Sigmoid colon (tissue), 7 donors: ENCODE results near the gene BTBD9. TPM values are rescaled to one million over a fixed set of nuclear protein-coding genes. Genes with fewer than 3 reads are reported as not detected.
A peak's percentile ranks its signal among the peaks of the same experiment; 100 is the strongest.

Experiments
- DNase-seq: peaks from one replicate; pipeline ENCODE4 v3.0.0-alpha.2; 2019
- H3K27ac ChIP-seq, 4 donors: fragments of 200-600 bp; sonication (generic); one replicate each; pipeline ENCODE4 v1.5.1; 2016 to 2019; ENCODE audit warnings: mild to moderate bottlenecking in 1 of 4
- H3K27me3 ChIP-seq, 3 donors: fragments of 200-600 bp; sonication (generic); one replicate each; pipeline ENCODE4 v1.5.1; 2019; ENCODE audit warnings: mild to moderate bottlenecking in 1 of 3
- H3K36me3 ChIP-seq, 4 donors: fragments of 200-600 bp; sonication (generic); one replicate each; pipeline ENCODE4 v1.5.1; 2016 to 2019
- H3K4me1 ChIP-seq, 4 donors: fragments of 200-600 bp; sonication (generic); one replicate each; pipeline ENCODE4 v1.5.1; 2017 to 2019
- H3K4me3 ChIP-seq, 4 donors: fragments of 200-600 bp; sonication (generic); one replicate each; pipeline ENCODE4 v1.5.1; 2017 to 2019; ENCODE audit warnings: mild to moderate bottlenecking in 2 of 4, moderate library complexity in 1 of 4
- H3K9me3 ChIP-seq, 4 donors: fragments of 200-600 bp in 3 of 4; sonication (generic) in 3 of 4; one replicate each; pipeline versions ENCODE4 v1.5.1 to v1.6.1; 2013 to 2019
- EP300 ChIP-seq, 4 donors: sonication (generic); formaldehyde crosslinking; IDR thresholded peaks; one replicate each; pipeline ENCODE4 v1.6.1; 2017; ENCODE audit warnings: antibody characterized with exemption in 4 of 4
- POLR2A ChIP-seq, 2 donors: fragments of 450-650 bp; IDR thresholded peaks; one replicate each; pipeline ENCODE4 v1.6.1; 2016; ENCODE audit warnings: antibody characterized with exemption in 2 of 2, mild to moderate bottlenecking in 2 of 2, moderate library complexity in 2 of 2
- POLR2AphosphoS5 ChIP-seq, 4 donors: sonication (generic); formaldehyde crosslinking; IDR thresholded peaks; one replicate each; pipeline ENCODE4 v1.6.1; 2017; ENCODE audit warnings: antibody characterized with exemption in 4 of 4
- WGBS, 2 donors: extraction: QIAGEN DNeasy Blood & Tissue Kit; methylation state at CpG; one replicate each; pipeline ENCODE4 v1.1.7; 2013; 5-methylcytosine and 5-hydroxymethylcytosine counted together
- intact Hi-C: fragments of 100-400 bp; cut with DNase I; formaldehyde crosslinking; loops from one replicate; pipeline ENCODE4 v1.15.1; 2023
- polyA plus RNA-seq, 3 donors: library from polyadenylated mRNA; stranded (reverse); fragments of 200-250 nt; gene quantifications; one replicate each; pipeline ENCODE4 v1.2.3, GENCODE V29; 2013
- total RNA-seq, 4 donors: library from RNA; depleted of rRNA; stranded (reverse); fragments of >200 nt; gene quantifications; one replicate each; pipeline ENCODE4 v1.1.0, GENCODE V29; 2016
- TF ChIP-seq, protein P1 (sequence below), 4 experiments: fragments of 450-650 bp in 3 of 4; fragments of 200-600 bp in 1 of 4; IDR thresholded peaks; one replicate each; pipeline ENCODE4 v1.5.1; 2016 to 2019; ENCODE audit warnings: antibody characterized with exemption in 4 of 4, mild to moderate bottlenecking in 3 of 4, moderate library complexity in 2 of 4
- donor health status: healthy with polysubstance abuse.
- donor health status: Bipolar disorder and iron deficiency.
- donor health status: healthy.

The BTBD9 gene
- total and polyA plus RNA-seq, 7 donors, result 3.6 to 20.8 (median 10.5) TPM

DNA sequence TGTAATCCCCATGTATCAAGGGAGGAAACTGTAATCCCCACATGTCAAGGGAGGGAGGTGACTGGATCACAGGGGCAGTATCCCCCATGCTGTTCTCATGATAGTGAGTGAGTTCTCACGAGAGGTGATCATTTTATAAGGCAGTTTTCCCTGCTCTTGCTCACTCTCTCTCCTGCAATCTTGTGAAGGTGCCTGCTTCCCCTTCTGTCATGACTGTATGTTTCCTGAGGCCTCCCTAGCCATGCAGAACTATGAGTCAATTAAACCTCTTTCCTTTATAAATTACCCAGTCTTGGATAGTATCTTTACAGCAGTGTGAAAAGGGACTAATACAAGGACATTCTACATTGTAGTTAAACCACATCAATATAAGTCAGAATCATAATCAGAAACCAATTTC, 112.4 kb downstream of the BTBD9 start:
- no peaks in the 10 kb centered on the region for H3K9me3 ChIP-seq
- WGBS, 2 donors, result 90 to 98% methylated on average over 1 of the region's 1 CpG
- peaks cover 0 to 8% (median 6%) of the 10 kb centered on the region in 4 donors for H3K4me1 ChIP-seq
- no peak overlapping the region for H3K27ac ChIP-seq
- H3K36me3 ChIP-seq, result no peaks in the 10 kb centered on the region
- no peaks in the 10 kb centered on the region for H3K27me3 ChIP-seq
- intact Hi-C loops, result no loop called here
- DNase-seq, result no peak
- no peak for TF ChIP-seq POLR2AphosphoS5 (IDR thresholded peaks at IDR 0.05)
- no peak for TF ChIP-seq EP300 (IDR thresholded peaks at IDR 0.05)
- TF ChIP-seq, protein P1, sequence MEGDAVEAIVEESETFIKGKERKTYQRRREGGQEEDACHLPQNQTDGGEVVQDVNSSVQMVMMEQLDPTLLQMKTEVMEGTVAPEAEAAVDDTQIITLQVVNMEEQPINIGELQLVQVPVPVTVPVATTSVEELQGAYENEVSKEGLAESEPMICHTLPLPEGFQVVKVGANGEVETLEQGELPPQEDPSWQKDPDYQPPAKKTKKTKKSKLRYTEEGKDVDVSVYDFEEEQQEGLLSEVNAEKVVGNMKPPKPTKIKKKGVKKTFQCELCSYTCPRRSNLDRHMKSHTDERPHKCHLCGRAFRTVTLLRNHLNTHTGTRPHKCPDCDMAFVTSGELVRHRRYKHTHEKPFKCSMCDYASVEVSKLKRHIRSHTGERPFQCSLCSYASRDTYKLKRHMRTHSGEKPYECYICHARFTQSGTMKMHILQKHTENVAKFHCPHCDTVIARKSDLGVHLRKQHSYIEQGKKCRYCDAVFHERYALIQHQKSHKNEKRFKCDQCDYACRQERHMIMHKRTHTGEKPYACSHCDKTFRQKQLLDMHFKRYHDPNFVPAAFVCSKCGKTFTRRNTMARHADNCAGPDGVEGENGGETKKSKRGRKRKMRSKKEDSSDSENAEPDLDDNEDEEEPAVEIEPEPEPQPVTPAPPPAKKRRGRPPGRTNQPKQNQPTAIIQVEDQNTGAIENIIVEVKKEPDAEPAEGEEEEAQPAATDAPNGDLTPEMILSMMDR (IDR thresholded peaks at IDR 0.05), result no peak
- no peak for TF ChIP-seq POLR2A (IDR thresholded peaks at IDR 0.05)
- no peak overlapping the region for H3K4me3 ChIP-seq

DNA sequence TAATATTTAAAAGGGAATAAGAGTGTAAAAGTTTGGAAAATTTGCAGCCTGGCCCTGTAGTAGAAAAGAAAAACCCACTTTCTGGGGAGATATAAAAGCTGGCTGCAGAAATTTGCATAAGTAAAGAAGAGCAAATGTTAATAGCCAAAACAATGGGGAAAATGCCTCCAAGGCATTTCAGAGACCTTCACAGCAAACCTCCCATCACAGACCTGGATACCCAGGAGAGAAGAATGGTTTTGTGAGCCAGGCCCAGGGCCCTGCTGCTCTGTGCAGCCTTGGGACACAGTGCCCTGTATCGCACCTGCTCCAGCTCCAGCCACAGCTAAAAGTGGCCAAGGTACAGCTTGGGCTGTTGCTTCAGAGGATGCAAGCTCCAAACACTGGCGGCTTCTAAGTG, 113.8 kb downstream of the BTBD9 start:
- no peaks in the 10 kb centered on the region for H3K27me3 ChIP-seq

DNA sequence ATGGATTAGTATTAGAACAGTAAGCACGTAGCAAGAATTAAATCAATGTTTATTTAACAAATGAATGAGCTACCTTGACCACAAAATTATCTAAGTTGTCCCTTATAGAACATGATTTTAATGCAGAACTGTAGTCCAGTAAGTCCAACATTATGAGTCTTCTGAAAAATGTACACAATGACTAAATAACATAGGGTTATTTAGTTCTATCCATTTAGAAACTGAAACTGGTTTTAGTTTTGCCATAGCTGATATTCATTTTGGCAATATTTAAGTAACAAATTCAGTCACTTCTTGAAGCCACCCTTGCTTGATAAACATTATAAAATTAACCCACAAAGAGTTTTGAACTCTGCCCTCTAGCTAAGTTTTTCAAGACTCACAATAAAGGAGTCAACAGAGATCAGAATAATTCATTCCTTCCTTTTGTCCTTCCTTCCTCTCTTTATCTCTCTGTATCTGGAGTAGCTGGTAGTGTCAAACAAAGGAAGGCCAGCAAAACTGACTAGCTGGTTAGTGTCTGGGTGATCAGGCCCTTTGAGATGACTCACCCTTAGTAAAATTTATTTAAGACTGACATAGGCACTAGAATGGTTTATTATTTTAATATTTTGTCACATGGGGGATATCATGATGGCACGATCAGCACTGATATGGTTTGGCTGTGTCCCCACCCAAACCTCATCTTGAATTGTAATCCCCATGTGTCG, 115.1 kb downstream of the BTBD9 start:
- no peaks in the 10 kb centered on the region for H3K9me3 ChIP-seq
- TF ChIP-seq POLR2A (IDR thresholded peaks at IDR 0.05) (no peak), POLR2AphosphoS5 (IDR thresholded peaks at IDR 0.05) (no peak), EP300 (IDR thresholded peaks at IDR 0.05) (no peak)
- no peak overlapping the region for H3K27ac ChIP-seq
- intact Hi-C loops, result no loop called here
- no peak for DNase-seq
- H3K36me3 ChIP-seq, result no peaks in the 10 kb centered on the region
- H3K4me1 ChIP-seq, result peaks cover 0 to 15% (median 14%) of the 10 kb centered on the region in 4 donors
- no peak overlapping the region for H3K4me3 ChIP-seq
- 83 to 93% methylated on average over 3 of the region's 3 CpGs for WGBS, 2 donors
- H3K27me3 ChIP-seq, result no peaks in the 10 kb centered on the region

More for the DNA sequence above, 113.8 kb downstream of the BTBD9 start:
- DNase-seq, result no peak
- H3K4me3 ChIP-seq, result no peak overlapping the region
- H3K27ac ChIP-seq, result no peak overlapping the region
- intact Hi-C loops, result no loop called here
- H3K36me3 ChIP-seq, result no peaks in the 10 kb centered on the region
- WGBS, 2 donors, result 98 to 99% methylated on average over 2 of the region's 2 CpGs
- TF ChIP-seq EP300 (IDR thresholded peaks at IDR 0.05) (no peak), POLR2A (IDR thresholded peaks at IDR 0.05) (no peak), POLR2AphosphoS5 (IDR thresholded peaks at IDR 0.05) (no peak)
- TF ChIP-seq, protein P1 (IDR thresholded peaks at IDR 0.05), result no peak
- H3K9me3 ChIP-seq, result no peaks in the 10 kb centered on the region
- peaks cover 0 to 15% (median 14%) of the 10 kb centered on the region in 4 donors for H3K4me1 ChIP-seq

DNA sequence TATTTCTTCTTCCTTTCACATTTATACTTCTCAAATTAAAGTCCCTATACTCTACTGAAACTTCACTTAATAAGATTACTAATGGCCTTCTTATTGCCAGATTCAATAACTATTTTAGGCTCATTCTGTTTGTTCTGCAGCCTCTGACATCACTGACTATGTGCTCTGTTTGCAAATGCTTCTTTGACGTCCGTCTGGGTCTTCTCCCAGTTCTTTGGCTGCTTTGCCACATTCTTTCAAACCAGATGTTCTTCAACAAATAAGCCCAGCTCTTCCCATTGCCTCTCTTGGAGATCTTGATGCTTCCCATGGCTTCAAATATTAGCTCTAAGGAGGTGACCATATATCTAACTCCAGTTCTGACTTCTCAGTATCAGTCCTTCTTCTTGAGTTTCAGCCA, 117.4 kb downstream of the BTBD9 start:
- H3K9me3 ChIP-seq, result no peaks in the 10 kb centered on the region
- WGBS, 2 donors, result 73 to 79% methylated on average over 2 of the region's 2 CpGs
- H3K27ac ChIP-seq, result peak overlapping the region in 2 of 4 donors; percentile 45 to 62
- DNase-seq, result no peak
- intact Hi-C loops, result no loop called here
- H3K4me3 ChIP-seq, result no peak overlapping the region
- H3K27me3 ChIP-seq, result no peaks in the 10 kb centered on the region
- peaks cover 0 to 21% (median 17%) of the 10 kb centered on the region in 4 donors for H3K4me1 ChIP-seq
- TF ChIP-seq, protein P1 (IDR thresholded peaks at IDR 0.05), result no peak
- TF ChIP-seq POLR2AphosphoS5 (IDR thresholded peaks at IDR 0.05), result peak in 3 of 4 donors; percentile 32 to 61 (median 47)
- H3K36me3 ChIP-seq, result no peaks in the 10 kb centered on the region

DNA sequence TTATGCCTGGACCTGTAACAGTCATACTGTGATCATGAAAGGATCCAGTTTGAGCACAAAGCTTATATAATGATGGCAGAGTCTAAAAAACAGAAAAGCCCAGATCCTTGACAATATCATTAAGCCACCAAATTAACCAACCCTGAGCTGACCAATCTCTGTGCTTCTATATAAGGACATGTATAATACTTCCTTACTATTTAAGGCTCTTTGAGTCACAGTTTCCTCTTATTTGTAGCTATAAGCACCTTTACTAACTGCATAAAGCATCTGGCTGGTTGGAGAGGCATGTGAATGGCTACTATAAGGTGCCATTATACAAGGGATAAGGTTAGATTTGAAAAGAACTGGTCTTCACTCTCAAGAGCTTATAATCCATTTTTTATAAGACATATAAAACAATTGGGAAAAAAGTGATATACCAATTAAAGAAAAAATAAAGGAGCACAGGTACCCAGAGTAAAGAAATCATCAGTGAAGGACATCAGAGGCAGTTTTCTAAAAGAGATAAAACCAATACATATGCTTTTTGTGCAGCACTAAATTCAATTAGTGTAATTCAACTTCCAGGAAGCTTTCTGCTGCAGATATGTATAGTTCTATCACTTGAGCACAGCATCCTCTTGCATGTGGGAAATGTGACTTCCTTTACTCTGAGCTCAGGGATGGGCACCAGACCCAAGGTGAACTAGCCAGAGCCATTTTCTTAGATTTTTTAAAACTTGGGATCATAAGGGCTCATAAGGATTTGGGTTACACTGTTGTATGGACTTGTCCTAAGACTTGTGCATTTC, 121.0 kb downstream of the BTBD9 start:
- H3K4me1 ChIP-seq, result peaks cover 0 to 26% (median 23%) of the 10 kb centered on the region in 4 donors

More for the DNA sequence above, 121.0 kb downstream of the BTBD9 start:
- TF ChIP-seq POLR2AphosphoS5 (IDR thresholded peaks at IDR 0.05) (no peak), EP300 (IDR thresholded peaks at IDR 0.05) (no peak), POLR2A (IDR thresholded peaks at IDR 0.05) (no peak)
- TF ChIP-seq, protein P1 (IDR thresholded peaks at IDR 0.05), result no peak
- intact Hi-C loops, result no loop called here
- Histone ChIP-seq H3K27ac (no peak overlapping the region), H3K4me3 (no peak overlapping the region), H3K36me3 (no peaks in the 10 kb centered on the region), H3K9me3 (no peaks in the 10 kb centered on the region), H3K27me3 (no peaks in the 10 kb centered on the region)
- no peak for DNase-seq
